NCI-H2196 treated with DMSO at 0.1 percent for 48 hours (cell line): Measurements from ENCODE around the gene SNX30.

ENCODE experiments used
- DNase-seq: peaks from one replicate; lab custom pipeline; 2025; ENCODE audit not compliant: unreplicated experiment; lab: John Stamatoyannopoulos, UW

SNX30 gene

DNA sequence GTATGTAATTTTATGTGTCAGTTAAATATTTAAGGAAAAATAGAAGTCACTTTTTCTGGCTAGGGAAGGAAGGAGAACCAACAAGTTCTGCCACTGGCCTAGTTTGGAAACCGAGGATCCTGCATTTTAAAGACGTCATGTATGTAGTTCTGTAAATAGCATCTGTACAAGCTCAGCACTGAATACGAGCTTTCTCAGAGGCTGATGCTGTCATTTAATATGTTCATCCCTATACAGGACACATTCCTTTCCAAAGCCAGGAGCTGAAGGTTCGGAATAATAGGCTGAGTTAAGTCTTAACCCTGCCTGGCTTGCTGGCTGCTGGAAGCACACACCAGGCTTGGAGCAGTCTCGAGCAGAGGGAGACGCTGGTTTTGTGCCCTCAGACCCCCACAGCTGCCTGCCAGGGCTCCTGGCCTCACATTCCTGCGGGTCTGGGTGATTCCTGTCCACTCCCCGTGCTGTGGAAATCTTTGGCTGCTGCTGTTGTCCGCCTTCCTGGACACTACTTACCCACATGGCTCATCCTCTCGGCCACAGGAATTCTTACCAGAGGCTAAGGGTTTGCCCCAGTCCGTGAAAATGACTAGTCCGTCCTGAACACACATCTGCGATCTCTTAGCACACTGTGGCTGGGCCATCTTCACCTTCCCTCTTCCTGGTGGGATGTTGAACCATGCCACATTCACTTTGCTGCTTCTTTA lies 103.5 kb downstream of the SNX30 start:
- no peak for DNase-seq

DNA sequence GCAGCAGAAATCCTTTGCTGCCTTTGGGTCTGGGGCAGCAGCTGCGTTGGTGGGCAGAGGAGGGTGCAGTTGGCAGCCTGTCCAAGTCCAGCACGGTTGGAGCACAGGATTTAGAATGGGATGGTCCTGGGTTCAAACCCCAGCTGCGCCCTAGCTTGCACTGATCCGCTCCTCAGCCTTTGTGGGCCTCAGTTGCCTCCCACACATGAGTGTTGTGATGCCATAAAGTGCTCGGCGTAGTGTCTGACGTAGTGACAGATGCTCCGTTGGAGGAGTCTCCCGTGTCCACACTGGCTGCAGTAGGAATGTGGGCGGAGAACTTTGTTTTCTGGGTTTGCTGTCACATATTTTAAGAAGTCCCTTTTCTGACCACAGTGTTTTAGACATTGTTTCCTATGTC lies 104.1 kb downstream of the SNX30 start:
- no peak for DNase-seq

DNA sequence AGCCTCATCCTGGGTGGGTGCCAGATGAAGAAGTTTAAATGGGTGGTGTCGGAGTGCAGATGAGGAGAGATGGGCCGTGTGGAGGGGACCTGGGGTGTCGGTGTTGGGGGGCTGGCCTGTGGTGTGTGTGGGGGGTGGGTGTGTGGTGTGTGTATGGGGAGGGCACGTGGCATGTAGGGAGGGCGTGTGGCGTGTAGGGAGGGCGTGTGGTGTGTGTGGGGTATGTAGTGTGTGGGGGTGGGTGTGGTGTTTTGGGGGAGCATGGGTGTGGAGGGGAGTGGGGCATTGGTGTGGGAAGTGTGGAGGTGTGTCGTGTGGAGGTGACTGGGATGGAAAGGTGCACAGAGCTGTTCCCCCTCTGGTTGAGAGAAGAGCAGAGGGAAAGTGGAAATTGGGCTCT lies 105.6 kb downstream of the SNX30 start:
- DNase-seq: no peak

DNA sequence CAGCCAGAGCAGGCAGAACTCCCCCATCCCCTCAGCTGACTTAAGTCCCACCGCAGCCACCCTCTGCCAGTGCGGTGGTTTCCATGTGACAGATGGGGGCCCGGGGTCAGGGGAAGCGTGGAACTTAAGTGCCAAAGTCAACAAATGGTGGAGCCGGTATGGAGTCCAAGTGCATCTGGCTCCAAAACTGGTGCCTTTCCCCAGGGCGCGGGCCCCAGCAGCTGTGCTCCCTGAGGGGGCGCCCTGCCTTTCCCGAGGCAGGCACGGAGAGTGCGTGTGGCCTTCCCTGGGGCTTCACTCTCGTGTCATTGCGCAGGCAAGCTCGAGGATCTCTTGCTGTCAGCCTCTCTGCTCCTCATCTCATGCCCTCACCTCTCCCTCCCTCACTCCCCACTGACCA lies 106.3 kb downstream of the SNX30 start:
- no peak for DNase-seq

DNA sequence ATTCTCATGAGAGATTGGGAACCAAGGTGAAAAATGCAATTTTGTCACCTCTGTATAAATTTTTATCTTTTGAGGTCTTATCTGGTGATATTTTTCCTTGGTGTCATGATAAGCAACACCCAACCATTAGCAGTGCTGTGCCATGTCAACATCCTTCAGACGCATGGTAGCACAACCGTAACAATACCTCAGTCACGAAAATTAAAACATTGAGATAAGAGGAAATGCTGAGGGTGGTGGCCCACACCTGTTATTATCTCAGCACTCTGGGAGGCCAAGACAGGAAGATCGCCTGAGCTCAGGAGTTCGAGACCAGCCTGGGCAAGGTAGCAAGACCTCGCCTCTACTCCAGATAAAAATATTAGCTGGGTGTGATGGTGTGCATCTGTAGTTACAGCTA lies 107.4 kb downstream of the SNX30 start:
- no peak for DNase-seq

DNA sequence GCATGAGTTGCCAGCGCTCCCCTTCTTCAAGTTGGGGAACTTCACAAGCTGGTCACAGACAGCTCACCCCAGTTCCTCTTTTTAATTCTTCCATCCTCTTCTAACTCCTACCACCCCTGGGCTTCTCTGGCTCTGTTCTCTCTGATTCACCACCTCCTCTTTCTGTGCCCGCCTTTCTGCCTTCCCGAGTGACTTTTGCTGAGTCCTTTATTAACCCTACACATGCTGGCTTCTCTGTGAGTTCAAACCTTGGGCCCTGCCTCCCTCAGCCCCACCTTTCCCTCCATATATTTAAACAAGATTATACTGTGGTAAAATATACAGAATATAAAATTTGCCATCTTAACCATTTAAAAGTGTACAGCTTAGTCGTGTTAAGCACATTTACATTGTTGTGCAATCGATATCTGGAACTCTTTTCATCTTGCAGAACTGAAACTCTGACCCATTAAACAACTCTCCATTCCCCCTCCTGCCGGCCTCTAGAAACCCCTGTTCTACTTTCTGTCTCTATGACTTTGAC lies 108.1 kb downstream of the SNX30 start:
- DNase-seq: no peak

DNA sequence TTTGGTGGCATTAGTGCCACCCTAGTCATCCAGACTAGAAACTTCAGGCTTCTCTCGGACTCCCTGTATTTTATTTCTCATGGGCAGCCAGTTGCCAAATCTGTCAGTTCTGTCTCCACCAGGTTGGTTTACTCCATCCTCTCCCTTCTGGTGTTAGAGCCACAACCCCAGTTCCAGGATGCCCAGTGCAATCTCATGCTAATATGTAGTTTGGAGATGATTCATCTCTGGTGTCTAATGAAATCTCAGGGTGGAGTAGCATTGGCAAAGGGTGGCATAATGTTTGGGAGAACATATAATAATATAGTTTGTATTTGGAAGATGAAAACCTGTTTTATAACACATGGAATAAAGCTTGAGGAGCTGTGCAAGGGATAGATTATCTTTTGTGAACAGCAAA lies 109.9 kb downstream of the SNX30 start:
- DNase-seq: no peak

DNA sequence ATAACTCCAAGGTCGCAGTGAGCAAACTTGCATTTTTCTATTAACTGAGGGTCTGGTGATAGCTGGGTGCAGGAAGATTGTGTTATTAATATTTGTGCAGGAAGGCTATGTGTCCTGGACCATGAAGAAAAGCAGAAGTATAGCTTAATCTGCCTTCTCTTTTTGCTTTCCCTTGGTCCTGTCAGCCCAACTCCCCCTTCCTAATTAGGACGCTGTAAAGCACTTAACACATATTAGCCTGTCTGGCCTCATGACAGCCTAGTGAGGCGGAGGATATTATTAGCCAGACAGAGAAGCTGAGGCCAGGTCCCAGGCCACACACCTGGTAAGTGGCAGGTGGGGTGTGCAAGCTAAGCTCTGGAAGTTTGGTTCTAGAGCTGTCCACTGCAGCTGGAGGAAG lies 110.6 kb downstream of the SNX30 start:
- no peak for DNase-seq

DNA sequence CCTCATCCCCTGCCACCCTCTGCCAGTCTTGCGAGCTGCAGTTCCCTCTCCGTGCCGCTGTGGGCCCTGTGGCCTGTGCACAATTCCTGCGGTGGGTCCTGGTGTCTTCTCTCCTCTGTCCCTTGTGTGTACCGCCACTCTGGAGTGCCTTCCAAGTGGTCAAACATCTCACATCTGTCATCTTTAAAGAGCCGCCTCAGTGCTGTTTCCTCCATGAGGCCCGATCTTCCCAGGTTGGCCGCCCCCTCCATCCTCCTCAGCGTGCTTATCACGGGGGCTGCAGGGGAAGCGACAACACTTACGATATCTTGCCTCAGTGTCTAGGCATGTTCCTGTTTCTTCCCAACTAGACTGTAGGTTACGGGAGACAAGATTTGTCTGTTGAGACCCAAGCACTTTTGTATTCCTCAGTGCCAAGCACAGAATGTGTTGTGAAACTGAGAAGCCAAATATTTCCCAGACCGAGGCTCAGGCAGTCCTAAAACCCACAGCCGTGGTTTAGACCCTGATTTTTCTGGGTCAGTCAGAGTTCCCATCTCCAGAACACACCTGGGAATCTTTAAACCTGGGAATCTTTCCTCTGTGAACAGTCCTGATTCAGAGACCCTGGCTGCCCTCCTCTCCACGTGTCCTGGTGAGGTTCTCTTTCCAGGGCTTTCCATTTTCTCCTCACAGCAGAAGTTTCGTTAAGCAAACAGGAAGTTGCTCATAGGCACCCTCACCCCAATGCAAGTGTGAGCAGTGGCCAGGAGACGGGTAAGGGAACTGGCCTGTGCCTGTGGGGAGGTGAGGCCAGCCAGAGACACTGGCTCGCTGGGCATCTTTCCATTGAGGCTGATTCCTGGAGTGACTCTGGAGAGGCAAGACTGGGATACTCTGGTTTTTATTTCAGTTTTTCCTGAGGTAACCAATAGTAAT lies 111.3 kb downstream of the SNX30 start:
- DNase-seq: no peak

DNA sequence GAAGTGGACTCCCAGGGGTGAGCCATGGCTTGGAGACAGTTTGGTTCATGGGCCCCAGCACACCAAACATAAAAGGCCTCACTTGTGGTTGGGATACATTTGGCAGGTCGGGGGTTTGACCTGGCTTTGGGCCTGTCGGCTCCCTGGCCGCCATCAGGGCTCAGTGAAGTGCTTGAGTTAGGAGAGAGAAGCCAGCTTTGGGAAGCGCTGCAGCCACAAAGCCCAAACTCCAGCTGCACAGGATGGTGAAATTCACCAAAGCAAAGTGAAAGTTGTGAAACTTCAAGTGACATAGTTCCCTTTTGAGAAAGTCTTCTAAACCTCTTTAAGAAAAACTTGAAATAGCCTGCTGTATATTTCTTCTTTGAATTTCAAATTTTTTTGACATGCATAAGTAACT lies 112.7 kb downstream of the SNX30 start:
- no peak for DNase-seq

DNA sequence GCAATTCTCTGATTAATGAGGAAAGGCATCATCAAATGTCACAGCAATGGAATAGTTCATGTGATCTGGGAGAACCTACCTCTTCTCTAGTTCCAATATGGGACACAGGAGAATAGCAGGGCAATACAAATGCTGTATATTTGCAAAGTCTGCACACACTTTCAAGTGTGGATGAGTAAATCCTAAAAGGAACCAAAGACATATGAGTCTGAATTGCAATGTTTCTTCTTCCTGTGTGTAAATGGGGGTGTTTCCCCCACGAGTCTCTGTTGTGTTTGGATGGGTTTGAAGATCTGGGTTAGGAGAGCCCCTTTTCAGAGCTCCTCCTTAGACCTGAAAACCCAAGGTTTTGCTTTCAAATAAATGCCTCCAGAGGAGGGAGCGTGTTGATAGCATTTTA lies 113.2 kb downstream of the SNX30 start:
- DNase-seq: no peak

DNA sequence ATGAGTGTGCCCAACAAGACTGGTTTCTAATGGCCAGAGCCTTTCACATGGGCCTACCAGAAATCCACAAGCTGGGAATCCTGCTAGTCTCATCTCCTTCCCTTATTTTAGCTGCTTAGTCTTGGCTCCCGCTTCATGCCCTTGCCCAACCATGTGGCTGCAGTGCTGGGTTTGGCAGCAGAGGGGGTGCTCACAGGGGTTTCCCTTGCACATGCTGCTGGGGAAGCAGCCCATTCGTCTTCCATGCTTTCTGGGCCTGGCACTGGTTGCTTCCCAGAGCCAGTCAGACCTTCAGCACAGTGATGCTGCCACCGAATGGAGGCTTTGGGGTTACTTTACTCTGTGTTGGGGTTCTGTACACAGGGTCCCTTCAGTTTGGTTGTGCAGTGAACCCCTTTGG lies 113.8 kb downstream of the SNX30 start:
- no peak for DNase-seq

DNA sequence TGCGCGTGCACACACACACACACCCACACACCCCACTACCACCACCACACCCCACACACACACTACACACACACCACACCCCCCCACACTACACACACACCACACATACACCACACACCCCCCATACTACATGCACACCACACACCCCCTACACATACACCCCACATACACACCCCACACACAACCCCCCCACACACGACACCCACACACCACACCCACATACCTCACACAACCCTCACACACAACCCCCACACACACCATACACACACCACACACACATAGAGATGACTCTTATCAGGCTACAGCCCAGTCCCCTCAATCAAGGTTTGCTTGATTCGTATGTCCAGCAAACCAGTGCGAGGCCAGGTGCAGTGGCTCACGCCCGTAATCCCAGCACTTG lies 114.4 kb downstream of the SNX30 start:
- DNase-seq: no peak

DNA sequence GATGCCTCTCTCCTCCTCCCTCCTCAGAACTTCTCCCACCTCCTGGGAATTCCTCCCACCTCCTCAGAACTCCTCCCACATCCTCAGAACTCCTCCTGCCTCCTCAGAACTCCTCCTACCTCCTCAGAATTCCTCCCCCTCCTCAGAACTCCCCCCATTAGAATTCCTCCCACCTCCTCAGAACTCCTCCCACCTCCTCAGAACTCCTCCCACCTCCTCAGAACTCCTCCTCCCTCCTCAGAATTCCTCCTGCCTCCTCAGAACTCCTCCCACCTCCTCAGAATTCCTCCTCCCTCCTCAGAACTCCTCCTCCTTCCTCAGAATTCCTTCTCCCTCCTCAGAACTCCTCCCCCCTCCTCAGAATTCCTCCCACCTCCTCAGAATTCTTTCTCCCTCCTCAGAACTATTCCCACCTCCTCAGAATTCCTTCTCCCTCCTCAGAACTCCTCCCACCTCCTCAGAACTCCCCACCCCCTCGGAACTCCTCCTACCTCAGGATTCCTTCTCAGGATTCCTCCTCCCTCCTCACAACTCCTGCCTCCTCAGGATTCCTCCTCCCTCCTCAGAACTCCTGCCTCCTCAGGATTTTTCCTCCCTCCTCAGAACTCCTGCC lies 116.2 kb downstream of the SNX30 start:
- DNase-seq: no peak

DNA sequence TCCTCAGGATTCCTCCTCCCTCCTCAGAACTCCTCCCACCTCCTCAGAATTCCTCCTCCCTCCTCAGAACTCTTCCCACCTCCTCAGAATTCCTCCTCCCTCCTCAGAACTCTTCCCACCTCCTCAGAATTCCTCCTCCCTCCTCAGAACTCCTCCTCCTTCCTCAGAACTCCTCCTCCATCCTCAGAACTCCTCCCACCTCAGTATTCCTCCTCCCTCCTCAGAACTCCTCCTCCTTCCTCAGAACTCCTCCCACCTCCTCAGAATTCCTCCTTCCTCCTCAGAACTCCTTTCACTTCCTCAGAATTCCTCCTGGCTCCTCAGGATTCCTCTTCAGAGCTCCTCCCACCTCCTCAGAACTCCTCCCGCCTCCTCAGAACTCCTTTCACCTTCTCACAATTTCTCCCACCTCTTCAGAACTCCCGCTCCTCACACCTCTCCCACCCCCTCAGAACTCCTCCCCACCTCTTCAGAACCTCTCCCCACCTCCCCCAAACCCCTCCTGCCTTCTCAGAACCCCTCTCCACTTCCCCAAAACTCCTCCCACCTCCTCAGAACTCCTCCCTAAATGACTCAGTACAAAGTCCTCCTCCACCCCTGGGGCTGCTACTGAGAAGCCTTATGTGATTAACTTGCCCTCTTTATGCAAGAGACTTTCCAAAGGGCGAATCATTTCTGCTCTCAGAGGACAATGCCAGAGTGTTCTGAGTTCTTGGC lies 116.9 kb downstream of the SNX30 start:
- DNase-seq: no peak

DNA sequence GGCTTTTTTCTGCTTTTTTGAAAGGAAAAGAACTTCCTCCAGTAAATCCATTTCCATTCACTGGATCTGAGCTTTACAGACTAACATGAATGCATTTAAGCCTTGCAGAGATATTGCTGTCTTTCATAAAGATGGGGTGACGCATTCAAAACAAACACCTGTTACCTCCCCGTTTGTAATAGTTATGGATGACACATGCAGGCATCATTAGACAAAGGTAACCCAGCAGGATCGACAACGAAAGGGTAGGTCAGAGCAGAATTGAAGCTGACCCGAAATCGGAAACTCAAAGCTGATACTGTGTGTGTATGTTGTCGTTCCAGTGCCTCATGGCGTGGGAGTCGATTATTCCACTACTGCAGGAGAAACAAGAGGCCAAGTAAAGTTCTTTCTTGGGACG lies 117.9 kb downstream of the SNX30 start:
- no peak for DNase-seq

DNA sequence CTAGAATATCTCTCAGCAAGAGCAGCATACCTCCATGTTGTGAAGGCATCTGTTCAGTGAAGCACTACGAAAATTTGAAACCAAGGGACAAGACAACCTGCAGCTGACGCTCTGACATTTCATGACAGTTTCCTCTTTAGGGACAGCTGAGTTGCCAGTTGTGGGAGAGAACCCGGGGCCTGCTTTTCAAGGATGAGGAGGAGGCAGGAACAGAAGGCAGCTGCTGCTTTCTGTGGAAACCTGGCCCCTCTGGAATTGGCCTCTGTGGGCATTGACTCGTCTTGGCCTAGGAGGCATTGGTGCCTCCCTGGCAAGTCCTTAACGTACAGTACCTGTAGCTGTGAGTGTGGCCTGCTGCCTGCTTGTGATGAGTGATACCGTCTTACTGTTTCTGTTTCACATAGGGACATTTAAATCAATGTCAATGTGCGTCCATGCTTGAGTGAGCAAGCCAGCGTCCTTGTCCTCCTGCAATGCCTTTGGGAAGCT lies 118.5 kb downstream of the SNX30 start:
- no peak for DNase-seq

DNA sequence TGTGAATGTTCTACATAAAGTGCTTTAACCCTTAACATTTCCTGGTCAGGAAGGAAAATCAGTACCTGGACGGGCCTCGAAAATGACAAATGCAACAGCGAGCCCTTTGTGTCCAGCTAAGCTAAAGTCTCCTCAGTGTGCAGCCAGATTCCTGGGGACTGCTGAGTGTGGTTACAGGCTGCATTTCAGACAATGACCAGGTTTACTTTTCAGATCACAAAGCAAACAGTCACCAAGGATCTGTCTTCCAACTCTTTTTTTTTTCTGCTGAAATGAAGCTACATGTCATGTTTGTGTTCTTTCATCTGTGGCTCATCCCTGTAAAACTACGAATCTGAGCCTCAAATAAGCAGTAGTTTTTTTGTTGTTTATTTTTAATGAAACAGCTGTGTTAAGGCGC lies 119.4 kb downstream of the SNX30 start:
- no peak for DNase-seq

DNA sequence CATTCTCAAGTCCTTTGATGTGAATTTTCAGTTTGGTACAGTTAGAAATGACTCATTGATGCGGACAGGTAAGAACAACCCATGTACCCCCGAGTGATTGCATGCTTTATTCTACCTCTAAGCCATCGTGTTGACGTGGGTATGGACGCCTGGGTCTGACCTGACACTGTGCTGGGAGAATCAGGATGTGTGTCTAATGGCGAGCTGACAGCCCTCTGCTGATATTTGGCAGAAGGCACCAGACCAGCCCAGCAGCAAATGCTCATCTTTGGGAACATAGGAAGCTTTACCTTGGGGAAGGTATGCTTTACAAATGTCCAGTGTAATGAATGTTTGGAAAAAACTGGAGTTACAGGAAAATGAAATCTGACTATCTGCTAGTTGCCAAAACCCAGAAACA lies 120.0 kb downstream of the SNX30 start:
- DNase-seq: no peak

DNA sequence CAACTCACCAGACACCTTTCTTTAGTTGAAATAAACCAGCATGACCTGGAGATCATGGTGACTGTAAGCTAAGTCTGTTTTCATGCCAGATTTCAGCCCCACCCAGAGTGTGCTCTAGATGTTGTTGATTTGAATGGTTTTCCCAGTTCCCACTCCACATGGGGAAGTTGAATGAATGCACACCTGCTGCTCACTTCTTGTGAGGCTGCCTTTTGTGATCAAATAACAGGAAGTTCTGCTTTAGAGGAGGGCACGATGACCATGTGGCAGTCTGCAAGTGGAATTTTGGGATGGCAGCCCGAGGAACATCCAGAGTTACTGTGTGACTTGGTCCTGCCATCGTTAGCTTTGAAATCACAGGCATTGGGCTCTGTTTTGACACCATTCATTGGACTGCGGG lies 121.5 kb downstream of the SNX30 start:
- no peak for DNase-seq

DNA sequence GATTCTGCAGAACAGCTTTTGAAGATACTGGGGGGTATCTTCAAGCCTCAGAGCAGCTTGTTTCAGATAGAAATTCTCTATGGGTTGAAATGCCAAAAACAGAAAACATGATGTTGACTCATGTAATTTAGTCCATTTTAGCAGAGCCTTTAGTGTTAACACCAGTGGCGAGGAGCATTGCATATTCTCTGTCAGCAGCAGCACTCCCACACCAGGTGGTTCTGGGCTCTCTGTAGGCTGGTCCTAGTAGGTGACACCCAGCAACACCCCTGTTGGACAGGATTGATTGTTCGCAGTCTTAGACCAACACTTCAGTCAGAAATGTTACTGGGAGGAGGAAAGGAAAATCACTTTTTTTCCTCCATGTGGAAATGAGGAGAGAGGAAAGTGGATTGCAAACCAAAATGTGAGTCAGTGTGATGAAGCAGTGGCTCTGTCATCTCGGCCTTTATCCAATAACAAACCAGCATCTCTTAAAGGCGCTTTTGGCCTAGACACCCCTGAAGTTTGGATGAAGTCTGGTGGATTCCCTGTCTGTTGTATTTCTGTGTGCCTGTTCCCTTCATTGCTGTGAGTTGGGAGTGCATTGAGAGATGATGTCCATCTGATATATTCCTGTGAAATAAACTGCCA lies 123.3 kb downstream of the SNX30 start:
- no peak for DNase-seq
